Lower leg skin (tissue), 3 donors: ENCODE measurements around the gene PGBD5.

ENCODE experiments used
- CTCF ChIP-seq, 3 donors: fragments of 450-650 bp; IDR thresholded peaks; one replicate each; pipeline ENCODE4 v1.5.1; 2016; ENCODE audit warnings: antibody characterized with exemption in 3 of 3, mild to moderate bottlenecking in 3 of 3, moderate library complexity in 2 of 3
- POLR2A ChIP-seq, 2 donors: fragments of 450-650 bp; IDR thresholded peaks; one replicate each; pipeline ENCODE4 v1.6.1; 2016 to 2017; ENCODE audit warnings: antibody characterized with exemption in 2 of 2, mild to moderate bottlenecking in 1 of 2, moderate library complexity in 1 of 2

- TF ChIP-seq POLR2A (IDR thresholded peaks at IDR 0.05): no peak
- no peak for TF ChIP-seq CTCF (IDR thresholded peaks at IDR 0.05)
Measured at GRCh38 chr1:230394134-230394533, 32.0 kb downstream of the PGBD5 start.
